Stimulated activated CD8-positive, alpha-beta memory T cell treated with anti-CD3 and anti-CD28 coated beads, Interleukin-4, amount 100 ng/mL, for 1 hour (primary cell): Measurements from ENCODE around the gene ASIC4.

Experiments
- DNase-seq, 2 donors: peaks; one replicate each; pipeline ENCODE4 v3.0.0-alpha.2; 2020; ENCODE audit warnings: low read depth in 2 of 2, low spot score in 1 of 2

Gene ASIC4

DNA sequence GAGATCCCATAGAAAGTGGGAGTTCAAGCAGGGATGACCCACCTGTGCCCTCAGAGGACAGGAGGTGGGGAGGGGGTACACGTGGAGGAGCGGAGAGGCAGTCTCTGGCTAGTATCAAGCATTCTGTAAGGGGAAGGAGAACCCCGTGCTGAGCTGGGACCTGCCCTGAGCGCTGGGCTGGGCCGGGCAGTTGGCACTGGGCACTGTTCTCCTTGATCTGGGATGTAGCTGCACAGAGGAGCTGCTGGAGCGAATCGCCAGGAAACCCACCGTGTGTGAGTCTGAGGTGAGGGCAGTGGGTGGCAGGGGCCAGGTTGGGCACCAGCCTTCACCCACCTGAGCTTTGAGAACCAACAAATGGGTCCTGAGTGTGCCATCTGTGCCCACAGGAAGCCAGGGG is 35.4 kb upstream of the ASIC4 start:
- DNase-seq: no peak

DNA sequence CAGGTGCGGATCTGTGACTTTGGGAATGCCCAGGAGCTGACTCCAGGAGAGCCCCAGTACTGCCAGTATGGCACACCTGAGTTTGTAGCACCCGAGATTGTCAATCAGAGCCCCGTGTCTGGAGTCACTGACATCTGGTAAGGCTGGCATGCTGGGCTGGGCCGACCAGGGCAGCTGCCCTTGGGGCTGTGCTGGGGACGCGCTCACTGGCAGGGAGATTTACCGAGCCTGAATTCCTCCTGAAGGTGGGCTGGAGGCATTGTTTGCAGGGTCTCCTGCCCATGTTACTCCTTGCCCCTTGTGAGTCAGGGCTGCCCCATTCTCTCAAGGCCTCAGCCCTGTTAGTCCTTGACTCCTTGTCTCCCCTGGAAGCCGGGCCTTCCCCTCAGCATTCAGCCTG is 34.3 kb upstream of the ASIC4 start:
- no peak for DNase-seq

GRCh38 chr2:219482674-219483405 is 31.4 kb upstream of the ASIC4 start:
- no peak for DNase-seq

DNA sequence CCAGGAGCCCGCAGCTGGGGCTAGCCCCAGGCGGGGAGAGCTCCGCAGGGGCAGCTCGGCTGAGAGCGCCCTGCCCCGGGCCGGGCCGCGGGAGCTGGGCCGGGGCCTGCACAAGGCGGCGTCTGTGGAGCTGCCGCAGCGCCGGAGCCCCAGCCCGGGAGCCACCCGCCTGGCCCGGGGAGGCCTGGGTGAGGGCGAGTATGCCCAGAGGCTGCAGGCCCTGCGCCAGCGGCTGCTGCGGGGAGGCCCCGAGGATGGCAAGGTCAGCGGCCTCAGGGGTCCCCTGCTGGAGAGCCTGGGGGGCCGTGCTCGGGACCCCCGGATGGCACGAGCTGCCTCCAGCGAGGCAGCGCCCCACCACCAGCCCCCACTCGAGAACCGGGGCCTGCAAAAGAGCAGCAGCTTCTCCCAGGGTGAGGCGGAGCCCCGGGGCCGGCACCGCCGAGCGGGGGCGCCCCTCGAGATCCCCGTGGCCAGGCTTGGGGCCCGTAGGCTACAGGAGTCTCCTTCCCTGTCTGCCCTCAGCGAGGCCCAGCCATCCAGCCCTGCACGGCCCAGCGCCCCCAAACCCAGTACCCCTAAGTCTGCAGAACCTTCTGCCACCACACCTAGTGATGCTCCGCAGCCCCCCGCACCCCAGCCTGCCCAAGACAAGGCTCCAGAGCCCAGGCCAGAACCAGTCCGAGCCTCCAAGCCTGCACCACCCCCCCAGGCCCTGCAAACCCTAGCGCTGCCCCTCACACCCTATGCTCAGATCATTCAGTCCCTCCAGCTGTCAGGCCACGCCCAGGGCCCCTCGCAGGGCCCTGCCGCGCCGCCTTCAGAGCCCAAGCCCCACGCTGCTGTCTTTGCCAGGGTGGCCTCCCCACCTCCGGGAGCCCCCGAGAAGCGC is 30.6 kb upstream of the ASIC4 start:
- no peak for DNase-seq

DNA sequence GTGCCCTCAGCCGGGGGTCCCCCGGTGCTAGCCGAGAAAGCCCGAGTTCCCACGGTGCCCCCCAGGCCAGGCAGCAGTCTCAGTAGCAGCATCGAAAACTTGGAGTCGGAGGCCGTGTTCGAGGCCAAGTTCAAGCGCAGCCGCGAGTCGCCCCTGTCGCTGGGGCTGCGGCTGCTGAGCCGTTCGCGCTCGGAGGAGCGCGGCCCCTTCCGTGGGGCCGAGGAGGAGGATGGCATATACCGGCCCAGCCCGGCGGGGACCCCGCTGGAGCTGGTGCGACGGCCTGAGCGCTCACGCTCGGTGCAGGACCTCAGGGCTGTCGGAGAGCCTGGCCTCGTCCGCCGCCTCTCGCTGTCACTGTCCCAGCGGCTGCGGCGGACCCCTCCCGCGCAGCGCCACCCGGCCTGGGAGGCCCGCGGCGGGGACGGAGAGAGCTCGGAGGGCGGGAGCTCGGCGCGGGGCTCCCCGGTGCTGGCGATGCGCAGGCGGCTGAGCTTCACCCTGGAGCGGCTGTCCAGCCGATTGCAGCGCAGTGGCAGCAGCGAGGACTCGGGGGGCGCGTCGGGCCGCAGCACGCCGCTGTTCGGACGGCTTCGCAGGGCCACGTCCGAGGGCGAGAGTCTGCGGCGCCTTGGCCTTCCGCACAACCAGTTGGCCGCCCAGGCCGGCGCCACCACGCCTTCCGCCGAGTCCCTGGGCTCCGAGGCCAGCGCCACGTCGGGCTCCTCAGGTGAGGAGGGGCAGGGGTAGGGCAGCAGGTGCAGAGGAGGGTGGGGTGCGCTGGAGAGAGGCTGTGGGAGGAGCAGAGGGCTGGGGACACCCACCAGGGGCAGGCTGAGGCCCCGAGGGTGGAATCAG is 29.7 kb upstream of the ASIC4 start:
- no peak for DNase-seq

DNA sequence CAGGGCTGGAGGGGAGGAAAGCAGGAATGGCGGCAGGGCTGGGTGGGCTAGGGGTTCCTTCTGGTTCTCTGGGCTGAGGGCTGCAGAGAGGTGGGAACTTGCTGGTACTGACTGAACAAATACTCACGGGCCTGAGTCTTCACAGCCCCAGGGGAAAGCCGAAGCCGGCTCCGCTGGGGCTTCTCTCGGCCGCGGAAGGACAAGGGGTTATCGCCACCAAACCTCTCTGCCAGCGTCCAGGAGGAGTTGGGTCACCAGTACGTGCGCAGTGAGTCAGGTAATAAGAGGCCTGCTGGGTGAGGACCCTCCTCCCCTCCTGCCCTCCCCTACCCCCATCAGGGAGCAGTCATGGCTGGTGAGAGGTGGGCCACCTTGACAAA is 29.1 kb upstream of the ASIC4 start:
- no peak for DNase-seq

DNA sequence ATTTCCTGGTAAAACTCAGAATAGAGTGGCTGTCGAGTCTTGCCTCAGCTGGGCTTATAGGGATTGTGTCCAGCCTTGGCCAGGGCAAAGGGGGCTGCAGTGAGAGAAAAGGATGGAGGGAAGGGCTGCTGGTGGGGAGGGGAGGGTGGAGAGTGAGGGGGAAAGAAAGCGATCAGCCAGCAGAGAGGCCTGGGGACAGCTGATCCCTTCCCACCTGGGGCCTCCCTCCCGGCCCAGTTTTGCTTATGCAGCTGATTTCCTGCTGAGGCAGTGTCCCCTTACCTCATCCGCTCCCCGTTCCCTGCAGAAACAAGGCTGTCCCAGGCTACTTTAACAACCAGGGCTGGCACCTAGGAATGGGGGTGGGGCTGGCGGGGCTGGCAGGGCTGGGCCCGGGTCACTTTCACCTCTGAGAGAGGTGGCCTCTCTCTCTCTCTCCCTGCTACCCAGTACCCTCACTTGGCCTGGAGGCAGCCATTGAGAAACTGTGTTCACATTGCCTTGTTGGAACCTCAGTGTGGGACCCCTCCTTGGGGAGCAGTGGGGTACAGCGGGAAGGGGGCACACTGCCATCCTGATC is 27.8 kb upstream of the ASIC4 start:
- no peak for DNase-seq

DNA sequence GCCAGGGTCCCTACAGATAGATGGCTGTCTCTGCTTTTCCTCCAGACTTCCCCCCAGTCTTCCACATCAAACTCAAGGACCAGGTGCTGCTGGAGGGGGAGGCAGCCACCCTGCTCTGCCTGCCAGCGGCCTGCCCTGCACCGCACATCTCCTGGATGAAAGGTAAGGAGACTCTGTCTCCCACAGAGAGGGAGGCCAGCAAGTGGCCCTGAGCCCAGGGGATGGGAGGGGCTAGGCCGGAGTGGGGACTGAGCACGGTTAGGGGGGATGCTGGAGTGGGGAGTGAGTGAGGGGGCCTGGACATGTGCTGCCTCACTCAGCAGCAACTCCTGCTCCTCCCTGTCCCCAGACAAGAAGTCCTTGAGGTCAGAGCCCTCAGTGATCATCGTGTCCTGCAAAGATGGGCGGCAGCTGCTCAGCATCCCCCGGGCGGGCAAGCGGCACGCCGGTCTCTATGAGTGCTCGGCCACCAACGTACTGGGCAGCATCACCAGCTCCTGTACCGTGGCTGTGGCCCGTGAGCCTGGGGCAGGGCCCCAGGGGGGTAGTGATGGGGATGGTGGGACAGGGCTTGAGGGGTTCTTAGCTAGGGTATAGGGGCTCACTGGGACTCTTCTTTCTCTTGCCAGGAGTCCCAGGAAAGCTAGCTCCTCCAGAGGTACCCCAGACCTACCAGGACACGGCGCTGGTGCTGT is 26.0 kb upstream of the ASIC4 start:
- DNase-seq: no peak

GRCh38 chr2:219488844-219489194 is 25.5 kb upstream of the ASIC4 start:
- no peak for DNase-seq

DNA sequence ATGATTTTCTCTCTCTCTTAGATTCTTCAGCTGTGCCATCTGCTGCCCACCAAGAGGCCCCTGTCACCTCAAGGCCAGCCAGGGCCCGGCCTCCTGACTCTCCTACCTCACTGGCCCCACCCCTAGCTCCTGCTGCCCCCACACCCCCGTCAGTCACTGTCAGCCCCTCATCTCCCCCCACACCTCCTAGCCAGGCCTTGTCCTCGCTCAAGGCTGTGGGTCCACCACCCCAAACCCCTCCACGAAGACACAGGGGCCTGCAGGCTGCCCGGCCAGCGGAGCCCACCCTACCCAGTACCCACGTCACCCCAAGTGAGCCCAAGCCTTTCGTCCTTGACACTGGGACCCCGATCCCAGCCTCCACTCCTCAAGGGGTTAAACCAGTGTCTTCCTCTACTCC is 25.0 kb upstream of the ASIC4 start:
- no peak for DNase-seq

GRCh38 chr2:219490186-219490585 is 24.1 kb upstream of the ASIC4 start:
- DNase-seq: no peak

GRCh38 chr2:219490600-219491130 is 23.6 kb upstream of the ASIC4 start:
- no peak for DNase-seq

DNA sequence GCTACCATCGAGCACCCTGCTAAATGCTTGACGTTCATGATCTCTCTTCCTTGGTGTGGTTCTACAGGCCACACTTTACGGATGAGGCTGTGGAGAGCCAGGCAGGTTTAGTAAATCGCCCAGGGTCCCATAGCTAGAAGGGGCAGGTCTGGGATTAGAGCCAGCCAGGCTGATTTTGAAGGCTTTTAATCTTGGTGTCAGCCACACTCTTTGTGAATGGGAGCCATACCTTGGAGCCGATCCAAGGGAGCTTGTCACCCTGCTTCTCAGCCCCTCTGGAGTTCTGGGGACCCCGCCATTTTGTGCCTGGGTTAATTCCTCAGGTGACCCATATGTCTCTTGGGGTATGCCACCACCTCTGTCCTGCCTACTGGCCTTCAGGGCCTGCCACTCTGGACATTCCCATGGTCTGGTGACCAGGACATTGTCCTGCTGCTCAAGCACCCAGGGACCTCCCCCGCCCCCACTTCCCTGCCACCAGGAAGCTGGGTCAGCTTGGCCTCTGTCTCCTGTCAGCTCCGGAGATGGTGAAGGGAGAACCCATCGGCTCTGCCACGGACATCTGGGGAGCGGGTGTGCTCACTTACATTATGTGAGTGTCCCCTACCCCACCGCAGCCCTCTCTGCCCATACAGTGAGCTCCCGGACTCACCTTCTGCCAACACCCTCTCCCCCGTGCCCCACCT is 22.9 kb upstream of the ASIC4 start:
- DNase-seq: no peak

- no peak for DNase-seq
These were observed 21.7 kb upstream of the ASIC4 start for GRCh38 chr2:219492575-219492974.

DNA sequence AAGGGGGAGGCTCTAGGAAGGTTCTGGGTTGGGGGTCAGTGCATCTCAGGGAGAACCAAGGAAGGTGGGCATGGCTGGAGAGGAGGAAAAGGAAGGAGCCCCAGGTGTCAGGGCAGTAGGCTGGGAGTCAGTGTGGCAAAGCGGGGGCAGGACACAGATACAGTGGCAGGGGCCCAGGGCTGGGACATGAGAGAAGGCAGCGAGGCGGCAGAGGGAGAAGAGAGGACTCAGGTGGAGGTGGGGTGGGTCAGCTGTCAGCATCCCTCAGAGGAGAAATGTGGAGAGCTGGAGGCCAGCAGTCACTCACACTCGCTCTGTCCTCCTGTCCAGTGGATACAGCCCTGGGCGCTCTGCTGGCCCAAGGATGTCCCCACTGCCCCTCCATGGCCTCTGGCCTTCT is 21.2 kb upstream of the ASIC4 start:
- DNase-seq: no peak

- no peak for DNase-seq
These were observed 19.2 kb upstream of the ASIC4 start for GRCh38 chr2:219494952-219495530.

GRCh38 chr2:219495531-219496122 is 18.7 kb upstream of the ASIC4 start:
- DNase-seq: no peak

- no peak for DNase-seq
These were observed 17.9 kb upstream of the ASIC4 start for GRCh38 chr2:219496247-219496824.
